ENCODE results near the gene BRSK2. TPM values are rescaled to one million over a fixed set of nuclear protein-coding genes. Genes with fewer than 3 reads are reported as not detected.

BRSK2 gene
- total RNA-seq, 4 donors from 2014 or later: 0.24 to 0.81 TPM; not detected in 2

DNA sequence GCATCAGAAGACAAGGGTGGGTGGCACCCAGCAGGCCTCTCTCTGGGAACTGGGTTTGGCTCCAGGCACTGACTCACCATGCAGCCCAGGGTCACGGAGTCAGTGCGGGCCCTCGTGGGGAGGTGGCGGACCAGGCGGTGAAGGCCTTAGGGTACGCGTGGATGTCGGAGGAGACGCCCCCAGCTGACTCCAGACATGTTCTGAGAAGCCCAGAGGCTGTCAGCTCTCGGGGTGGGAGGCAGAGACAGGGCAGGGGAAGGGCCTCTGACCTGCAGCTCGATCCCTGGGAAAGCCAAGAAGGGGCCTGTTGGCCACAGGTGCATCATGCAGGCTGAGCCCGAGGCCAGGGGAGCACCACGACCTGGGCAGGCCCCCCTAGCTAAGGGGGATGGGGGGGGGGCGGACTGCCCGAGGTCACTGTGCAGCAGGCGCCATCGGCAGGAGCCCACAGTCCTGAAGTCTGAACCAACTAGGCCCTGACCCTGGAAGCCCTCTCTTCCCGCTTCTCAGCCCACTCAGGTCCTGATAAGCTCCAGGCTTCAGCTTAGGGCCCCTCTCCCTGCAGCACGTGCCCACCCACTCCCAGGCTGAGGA, 78.8 kb downstream of the BRSK2 start:
- H3K36me3 ChIP-seq: peaks cover 0 to 48% of the 10 kb centered on the region in 2 donors
- in situ Hi-C loops (cut with MboI; ENCODE audit: low sequenced_read_pairs in 4 of 4) (no loop called here), intact Hi-C loops (cut with DNase I; ENCODE audit: low total_unique reads) (no loop called here)
- H3K9me3 ChIP-seq: no peaks in the 10 kb centered on the region
- DNase-seq (no peak), ATAC-seq (no peak)
- H3K27ac ChIP-seq: no peak overlapping the region
- H3K27me3 ChIP-seq: no peaks in the 10 kb centered on the region
- no peak overlapping the region for H3K4me3 ChIP-seq
- no peak for TF ChIP-seq POLR2A (IDR thresholded peaks at IDR 0.05)
- TF ChIP-seq CTCF (IDR thresholded peaks at IDR 0.05 in 4 of 5, conservative IDR thresholded peaks at IDR 0.05 in 1 of 5): no peak
- H3K4me1 ChIP-seq: no peaks in the 10 kb centered on the region

GRCh38 chr11:1469287-1469910, 79.7 kb downstream of the BRSK2 start:
- Histone ChIP-seq H3K27ac (no peak overlapping the region), H3K36me3 (peaks cover 0 to 56% of the 10 kb centered on the region in 2 donors), H3K27me3 (no peaks in the 10 kb centered on the region), H3K4me3 (no peak overlapping the region), H3K4me1 (no peaks in the 10 kb centered on the region), H3K9me3 (no peaks in the 10 kb centered on the region)
- TF ChIP-seq CTCF (IDR thresholded peaks at IDR 0.05 in 4 of 5, conservative IDR thresholded peaks at IDR 0.05 in 1 of 5): no peak
- TF ChIP-seq POLR2A (IDR thresholded peaks at IDR 0.05): no peak
- intact Hi-C loops (cut with DNase I; ENCODE audit: low total_unique reads): no loop called here
- in situ Hi-C loops (cut with MboI; ENCODE audit: low sequenced_read_pairs in 4 of 4): no loop called here
- DNase-seq (no peak), ATAC-seq (no peak)

GRCh38 chr11:1469911-1470680, 80.4 kb downstream of the BRSK2 start:
- no peak overlapping the region for H3K4me3 ChIP-seq
- H3K27me3 ChIP-seq: no peaks in the 10 kb centered on the region
- no peaks in the 10 kb centered on the region for H3K4me1 ChIP-seq
- ATAC-seq: no peak
- H3K27ac ChIP-seq: no peak overlapping the region
- H3K9me3 ChIP-seq: no peaks in the 10 kb centered on the region
- DNase-seq: no peak
- H3K36me3 ChIP-seq: peaks cover 0 to 57% of the 10 kb centered on the region in 2 donors
- in situ Hi-C loops (cut with MboI; ENCODE audit: low sequenced_read_pairs in 4 of 4): no loop called here
- no peak for TF ChIP-seq CTCF (IDR thresholded peaks at IDR 0.05 in 4 of 5, conservative IDR thresholded peaks at IDR 0.05 in 1 of 5)
- intact Hi-C loops (cut with DNase I; ENCODE audit: low total_unique reads): no loop called here

DNA sequence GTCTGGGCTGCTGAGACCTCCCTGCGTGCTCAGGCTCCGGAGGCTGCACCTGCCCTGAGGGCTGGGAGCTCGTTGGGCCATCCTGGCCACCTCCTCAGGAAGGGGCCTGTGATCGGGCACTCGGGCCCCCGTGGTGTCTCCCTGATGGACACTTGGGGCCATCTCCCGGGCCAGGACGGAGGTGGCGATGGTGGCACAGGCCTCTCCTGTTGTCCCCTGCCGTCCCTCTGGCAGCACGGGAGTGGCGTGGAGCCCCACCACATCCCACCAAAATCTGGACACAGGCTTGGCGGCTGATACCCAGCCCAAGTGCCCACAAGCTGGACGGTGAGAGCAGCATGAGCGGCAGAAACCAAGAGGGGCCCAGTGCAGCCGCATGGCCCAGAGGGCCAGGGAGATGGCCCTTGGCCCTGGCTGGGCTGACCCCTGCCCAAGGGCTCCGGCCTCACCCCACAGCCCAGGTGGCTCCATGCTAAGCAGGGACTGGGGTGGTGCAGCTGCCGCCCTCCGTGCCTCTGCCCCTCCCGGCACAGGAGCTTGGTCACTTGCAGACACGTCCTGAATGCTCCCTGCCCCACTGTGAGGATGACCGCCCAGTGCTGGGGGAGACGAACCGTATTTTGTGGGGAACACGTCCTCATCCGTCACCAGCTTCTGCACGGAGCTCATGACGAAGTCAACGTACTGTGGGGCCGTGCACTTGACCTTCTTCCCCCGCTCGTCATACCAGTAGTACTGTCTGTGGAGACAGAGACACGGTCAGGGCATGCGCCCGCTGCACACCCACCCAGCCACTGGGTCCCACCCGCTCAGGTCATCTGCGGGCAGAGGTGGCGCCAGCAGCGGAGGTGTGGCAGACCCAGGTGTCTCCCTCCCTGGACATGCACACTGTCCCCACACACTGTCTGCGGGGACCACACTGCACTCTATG, 81.2 kb downstream of the BRSK2 start:
- Histone ChIP-seq H3K4me1 (no peaks in the 10 kb centered on the region), H3K27ac (no peak overlapping the region), H3K27me3 (no peaks in the 10 kb centered on the region), H3K4me3 (no peak overlapping the region), H3K9me3 (no peaks in the 10 kb centered on the region), H3K36me3 (peaks cover 0 to 65% of the 10 kb centered on the region in 2 donors)
- in situ Hi-C loops (cut with MboI; ENCODE audit: low sequenced_read_pairs in 4 of 4) (no loop called here), intact Hi-C loops (cut with DNase I; ENCODE audit: low total_unique reads) (no loop called here)
- ATAC-seq (no peak), DNase-seq (no peak)
- TF ChIP-seq CTCF (IDR thresholded peaks at IDR 0.05 in 4 of 5, conservative IDR thresholded peaks at IDR 0.05 in 1 of 5): no peak
- no peak for TF ChIP-seq POLR2A (IDR thresholded peaks at IDR 0.05)
